CD4-positive, alpha-beta T cell treated with Interleukin-2 at 100 ng/mL for 4 hours (primary cell): ENCODE data around the gene PM20D1.

Source experiments
- DNase-seq: peaks from one replicate; pipeline ENCODE4 v3.0.0-alpha.2; 2020; ENCODE audit warnings: low spot score

The PM20D1 gene

DNA sequence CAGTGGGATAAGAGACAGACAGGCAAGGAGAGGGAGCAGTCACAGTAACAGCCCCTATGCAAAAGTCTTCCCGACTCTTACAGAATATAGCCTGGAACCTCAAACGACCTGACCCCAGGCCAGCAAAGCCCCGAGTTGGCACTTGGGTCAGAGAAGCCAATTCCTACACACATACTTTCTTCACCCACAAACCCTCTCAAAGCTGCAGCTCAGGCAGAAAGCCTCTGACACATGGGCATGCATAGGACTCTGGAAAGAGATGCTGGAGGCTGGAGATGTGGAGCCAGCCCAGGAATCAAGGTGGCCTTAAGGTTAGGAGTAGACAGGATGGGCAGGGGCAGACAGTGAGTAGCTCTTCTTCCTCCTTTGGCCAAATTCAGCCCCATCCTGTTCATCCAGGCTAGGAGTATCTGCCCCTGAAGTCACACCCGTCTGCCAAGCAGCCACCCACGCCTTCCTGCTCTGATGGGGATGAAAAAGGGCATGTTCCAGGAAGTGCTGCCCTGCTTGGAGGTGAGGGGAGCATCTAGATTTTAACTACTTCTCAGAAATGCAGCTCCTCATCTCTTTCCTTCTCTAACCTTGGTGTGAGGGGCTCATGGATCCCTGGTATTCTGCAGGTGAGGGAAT is 44.7 kb downstream of the PM20D1 start:
- DNase-seq, result peak; percentile 25

DNA sequence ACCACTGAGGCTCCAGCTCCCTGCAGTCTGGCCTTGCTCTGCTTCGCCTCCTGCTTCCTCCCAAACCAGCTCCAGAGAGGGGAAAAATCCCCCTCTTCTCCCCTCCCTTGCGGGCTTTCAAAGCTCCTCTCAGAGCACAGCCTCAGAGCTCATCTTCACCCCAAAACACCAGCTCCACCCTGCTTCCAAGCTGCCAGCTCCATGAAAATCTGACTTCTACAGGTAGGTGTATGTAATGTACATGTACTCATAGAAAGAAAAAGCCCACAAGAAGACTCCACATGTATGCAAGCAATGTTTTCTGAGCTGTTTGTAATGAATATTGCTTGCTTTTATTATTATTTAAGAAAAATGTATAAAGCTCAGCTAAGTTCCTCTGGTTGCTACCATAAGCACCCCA is 45.3 kb downstream of the PM20D1 start:
- no peak for DNase-seq

DNA sequence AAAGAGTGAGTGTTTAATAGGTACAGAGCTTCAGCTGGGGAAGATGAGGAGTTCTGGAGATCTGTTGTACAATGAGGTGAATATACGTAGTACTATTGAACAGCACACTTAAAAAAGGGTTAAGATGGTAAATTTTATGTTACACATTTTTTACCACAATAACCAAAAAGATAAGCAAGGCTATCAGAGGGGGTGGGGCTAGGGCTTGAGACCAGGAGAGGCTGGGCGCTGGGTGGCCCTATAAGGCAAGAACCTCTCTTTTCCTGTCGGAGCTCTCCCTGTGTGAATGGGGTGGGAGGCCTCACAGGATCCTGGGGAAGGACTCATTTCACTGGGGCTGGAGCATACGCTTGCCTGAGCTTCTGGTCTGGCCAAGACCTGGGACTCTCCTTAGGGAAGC is 45.9 kb downstream of the PM20D1 start:
- DNase-seq, result no peak

DNA sequence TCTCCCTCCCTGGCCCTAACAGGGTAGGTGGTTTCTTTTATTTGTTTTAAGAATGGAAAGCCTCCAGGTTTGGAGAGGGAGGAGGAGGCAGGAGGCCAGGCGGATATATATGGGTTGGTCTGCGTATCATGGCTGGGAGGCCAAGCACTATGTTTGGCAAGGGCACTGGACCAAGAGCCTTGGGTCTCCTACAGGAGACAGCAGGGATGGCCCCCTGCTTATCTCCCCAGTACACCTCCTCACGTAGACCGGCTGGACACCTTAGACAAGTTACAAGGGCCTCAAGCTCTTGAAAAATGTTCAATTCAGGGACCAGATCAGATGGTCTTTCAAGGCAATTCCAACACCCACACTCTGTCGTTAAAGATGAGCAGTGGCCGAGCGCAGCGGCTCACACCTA is 47.9 kb downstream of the PM20D1 start:
- DNase-seq, result no peak

DNA sequence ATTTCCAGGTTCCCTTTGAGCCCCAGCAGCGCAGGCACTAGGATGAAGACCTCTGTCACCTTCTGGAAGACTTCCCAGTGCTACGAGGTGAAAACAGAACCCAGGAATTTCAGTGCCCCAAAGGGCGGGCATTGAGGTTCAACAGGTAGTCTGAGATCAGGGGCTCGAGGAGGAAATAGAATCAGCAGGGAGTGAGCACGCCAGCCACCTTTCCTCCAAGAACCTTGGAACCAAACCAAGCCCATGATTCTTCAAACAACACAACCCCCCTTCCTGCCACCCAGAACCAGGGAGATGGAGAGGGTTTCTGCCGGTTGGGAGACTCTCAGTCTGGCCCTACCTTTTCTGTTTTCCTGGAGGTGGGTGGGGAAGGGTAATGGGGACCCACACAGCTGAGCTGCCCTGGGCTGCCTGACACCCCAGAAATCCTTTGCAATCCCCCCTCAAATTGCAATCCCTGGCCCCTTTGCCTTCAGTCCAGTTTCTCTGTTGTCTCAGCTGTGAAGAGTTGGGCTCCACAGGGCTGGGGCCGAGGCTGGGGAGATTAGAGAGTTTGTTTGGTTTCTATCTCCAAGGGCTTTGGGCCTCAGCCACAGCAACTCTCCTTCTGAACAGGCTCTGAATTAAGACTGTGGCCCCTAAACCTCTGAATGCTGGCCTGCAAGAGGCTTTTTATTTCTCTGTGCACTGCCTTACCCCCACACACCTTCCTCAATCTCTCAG is 48.8 kb downstream of the PM20D1 start:
- no peak for DNase-seq

DNA sequence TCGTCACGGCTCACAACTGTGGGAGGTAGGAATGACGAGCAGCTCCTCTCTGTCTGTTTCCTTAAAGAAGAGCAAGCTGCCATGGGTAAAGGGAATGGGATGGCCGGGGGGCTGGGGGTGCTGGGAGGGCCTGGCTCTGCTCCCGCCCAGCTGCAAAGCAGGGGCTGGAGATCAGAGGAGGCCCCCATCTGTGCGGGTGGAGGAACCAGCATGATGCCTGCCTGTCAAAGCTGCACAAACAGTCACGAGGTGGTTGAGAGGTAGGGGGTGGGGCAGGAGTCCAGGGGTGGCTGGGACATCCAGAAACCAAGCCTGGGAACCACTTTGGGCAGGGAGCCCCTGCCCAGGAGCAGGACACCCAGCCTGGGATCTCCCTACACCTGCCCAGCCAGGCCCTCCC is 49.5 kb downstream of the PM20D1 start:
- DNase-seq, result no peak

DNA sequence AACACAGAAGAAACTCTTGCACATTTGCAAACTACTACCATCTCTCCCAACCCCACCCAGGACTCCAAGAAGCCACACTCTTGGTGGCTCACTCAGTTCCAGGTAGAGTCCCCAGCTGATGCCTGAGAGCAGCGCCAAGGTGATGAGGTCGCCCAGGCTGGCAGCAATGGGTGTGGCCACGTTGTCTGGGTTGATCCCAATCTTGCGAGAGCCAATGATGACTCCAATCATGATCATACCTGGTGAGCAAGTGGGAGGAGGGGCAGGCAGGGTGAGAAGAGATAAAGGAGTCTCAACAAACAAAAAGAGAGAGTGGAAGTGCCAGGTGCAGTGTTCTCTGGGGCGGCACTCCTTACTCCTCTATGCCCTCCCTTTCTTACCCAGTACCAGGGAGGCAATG is 51.4 kb downstream of the PM20D1 start:
- DNase-seq, result no peak

DNA sequence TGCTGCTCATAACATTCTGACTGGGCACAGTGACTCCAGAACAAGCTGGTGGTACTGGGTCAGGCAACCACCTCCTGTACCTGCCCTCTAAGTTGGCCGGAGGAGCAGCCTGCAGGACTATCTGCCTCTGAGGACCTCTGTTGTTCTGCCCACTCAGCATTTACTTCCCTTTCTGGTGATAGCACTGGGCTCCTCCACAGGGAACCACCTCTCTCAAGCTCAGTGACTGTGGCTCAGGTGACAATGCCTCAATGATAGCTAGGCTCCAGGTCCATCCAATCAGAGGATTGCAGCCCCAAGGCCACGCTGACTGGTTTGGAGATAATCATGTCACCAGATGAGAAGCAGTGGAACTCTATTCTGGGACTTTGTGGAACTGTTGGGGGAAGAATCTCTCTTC is 52.8 kb downstream of the PM20D1 start:
- DNase-seq, result no peak

DNA sequence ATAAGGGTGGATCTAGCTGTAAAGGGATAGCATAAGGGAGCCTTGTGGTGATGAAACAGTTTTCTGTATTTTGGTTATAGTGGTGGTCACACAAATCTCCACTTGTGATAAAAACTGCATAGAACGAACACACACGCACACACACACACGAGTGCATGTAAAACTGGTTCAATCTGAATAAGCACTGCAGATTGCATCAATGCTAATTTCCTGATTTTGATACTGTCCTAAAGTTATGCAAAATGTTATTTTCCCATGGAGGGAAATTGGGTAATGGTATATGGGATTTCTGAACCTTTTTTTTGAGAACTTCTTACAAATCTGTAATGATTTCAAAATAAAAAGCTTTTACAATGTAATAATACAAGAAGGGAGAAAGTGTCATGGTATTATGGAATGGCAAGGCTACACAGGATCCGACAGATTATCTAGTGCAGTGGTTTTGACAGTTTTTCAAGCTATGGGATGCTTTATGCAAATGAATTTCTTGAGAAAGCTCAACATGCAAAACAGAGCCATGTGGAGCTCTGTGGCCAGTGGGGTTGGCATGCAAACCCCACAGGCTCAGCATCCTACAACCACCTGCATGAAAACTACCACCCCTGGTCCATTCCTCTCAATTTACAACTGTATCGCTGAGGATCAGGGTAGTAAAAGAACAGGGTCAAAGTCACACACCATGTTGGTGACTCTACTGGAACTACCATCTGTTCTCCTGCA is 55.8 kb downstream of the PM20D1 start:
- no peak for DNase-seq

DNA sequence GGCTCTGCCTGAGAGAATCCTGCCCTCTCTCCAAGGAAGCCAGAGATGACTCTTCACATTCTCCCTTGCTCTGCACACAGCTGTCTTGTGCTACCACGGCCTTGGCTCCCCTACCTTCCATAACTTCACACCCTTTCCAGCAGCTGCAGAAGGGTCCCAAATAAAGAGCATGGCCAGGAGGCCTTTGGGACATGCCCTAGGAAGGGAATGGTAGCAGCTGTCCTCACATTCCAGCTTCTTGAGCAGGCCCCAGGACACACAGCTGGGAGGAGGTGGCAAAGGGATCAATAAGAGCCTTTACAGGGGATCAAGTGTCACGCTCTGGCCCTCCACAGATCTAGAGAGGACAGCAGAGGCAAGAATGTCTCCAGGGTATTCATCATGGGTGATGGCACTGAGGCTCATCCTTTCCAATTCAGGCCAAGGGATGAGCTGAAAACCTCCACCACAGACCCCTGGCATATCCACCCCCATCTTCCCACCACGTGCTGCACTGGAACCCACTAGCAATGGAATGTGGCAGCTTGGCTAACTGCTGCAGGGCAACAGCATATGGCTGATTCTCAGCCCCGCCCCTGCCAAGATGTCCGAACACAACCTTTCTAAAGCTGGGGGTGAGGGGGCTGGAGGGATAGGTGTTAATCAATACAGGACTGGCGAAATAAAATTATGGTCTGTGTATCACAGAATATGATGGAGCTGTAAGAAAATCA is 56.8 kb downstream of the PM20D1 start:
- no peak for DNase-seq

DNA sequence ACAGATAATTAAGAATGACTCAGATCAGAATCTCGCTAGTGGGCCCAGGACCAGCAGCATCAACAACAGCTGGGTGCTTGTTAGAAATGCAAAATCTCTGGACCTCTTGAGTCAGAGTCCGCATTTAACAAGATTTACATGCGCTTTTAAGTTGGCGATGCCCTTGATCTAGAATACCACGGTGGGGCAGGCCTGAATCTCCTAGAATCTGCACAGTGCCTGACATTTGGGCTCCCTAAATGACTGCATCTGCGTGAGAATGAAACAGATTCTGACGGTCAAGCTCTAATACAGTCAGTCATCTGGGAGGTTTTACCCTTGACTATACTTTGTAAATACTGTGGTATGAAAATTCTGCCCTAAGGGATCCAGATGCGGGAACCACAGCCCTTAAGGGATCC is 57.5 kb downstream of the PM20D1 start:
- DNase-seq, result no peak

DNA sequence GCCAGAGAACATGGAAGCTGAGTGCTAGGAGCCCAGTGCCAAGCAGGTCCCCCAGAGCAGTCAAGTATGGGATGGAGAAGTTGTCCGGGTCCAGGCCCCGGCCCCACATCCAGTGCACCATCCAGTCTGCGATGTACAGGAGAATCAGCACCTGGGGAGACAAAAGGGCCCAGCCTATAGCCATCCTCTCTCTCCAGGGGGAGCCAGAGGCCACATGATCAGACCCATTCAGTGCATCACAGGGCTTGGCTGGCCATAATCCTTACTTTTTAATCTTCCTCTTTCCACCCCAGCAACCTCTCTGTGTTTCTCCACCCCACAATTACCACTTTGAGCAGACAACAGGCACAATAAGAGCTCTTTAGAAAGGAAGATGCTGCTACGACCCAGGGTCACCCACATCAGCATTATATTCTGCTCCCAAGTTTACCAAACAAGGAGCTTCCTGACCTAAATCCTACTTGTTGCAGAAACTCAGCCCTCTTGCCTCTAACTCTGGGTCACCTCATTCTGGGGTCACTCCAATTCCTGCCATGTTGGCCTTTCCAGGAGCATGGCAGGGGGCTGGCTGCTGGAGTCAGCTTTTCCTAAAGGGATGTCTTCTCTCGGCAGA is 58.3 kb downstream of the PM20D1 start:
- peak; percentile 66 for DNase-seq

DNA sequence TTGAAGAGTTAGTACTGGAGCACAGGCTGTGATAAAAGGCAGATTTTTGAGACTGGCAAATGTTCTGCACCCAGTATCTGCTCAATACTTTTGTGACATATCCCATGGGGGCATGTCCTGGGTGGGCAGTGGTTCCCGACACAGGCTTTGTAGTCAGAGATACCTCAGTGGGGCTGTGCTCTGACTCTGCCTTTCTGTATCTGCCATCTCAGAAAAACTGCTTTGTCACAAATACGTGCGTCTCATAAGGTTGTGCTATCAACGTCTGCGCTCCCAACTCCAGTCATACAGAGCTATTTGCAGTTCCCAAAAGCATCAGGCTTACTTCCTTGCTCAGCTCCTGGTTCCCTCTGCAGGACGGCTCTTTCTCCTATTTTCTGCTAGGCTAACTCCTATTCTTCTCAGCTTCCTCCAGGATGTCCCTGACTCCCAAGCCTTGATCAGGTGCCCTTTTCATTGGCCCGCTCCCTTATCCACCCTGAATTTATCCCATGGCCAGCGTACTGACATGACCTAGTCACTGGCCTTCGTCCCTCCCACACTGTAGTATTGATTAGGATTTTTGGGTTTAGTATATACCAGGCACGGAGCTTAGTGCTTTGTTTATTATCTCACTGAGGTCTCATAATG is 62.5 kb downstream of the PM20D1 start:
- DNase-seq, result no peak

DNA sequence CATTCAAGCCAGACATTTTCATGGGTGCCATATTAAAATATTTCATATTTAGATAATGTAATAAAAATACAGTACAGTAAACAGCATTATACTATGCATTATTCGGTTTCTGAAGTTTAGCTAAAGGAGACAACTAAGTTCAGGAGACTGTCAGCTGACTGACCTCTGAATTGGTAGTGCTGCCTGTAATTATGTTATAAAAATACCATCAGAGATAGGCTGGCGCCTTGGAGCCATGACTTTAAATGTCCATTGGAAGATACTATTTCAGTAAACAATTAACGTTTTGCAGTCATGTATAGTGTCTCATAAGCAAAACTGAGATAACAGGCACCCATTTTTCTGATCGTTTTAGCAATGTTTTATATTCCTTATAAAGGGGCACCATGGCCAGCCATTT is 63.3 kb downstream of the PM20D1 start:
- DNase-seq, result no peak

DNA sequence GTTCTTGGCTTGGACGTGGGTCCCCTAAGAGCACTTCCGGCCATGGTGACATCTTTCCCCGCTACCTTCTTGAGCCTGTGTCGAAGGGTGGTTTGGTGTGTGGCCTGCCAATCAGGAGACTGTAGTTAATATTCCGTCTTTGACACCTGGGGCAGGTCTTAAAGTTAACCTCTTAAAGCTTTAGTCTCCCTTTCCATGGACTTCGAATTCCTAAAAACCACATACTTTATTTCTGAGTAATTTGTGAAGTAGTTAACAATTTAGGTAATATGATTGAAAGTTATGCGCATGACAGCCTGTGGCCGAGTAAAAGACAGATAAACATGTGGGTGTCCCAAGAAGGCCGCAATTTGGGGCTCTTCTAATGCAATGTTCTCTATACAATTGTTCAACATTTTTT is 64.5 kb downstream of the PM20D1 start:
- DNase-seq, result no peak

DNA sequence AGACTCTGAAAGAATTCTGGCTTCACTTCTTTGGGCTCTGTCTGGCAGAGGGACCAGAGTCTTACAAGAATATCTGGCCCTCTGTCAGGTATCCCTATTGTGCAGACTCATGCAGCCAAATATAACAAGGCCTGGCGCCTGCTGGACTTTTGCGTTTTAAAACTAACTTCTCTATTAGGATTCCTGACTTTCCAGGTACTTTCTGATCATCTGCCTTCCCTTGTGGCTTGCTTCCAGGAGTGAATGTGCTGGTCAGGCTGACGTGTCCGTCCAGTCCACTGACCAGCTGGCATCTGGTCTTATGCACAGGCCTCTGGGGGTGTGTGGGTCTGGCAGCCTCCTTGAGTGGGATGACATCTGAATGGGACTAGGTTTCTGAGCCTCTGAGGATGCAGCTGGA is 66.0 kb downstream of the PM20D1 start:
- no peak for DNase-seq

DNA sequence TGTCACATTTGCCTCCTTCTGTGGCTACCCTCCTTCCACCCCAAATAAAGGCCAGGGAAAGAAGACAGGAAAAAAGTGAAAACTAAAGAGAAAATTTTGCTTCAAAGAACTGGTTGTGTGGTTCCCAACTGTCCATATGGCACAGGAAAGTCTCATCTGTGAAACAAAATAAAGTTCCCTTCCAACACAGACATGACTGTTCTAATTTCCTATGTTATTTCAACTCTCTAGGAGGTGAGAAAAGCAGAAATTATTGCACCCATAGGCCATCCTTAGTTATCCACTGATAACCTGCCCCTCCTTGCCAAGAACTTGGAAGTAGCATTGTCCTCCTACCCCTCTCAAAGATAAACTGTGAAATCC is 66.5 kb downstream of the PM20D1 start:
- no peak for DNase-seq

DNA sequence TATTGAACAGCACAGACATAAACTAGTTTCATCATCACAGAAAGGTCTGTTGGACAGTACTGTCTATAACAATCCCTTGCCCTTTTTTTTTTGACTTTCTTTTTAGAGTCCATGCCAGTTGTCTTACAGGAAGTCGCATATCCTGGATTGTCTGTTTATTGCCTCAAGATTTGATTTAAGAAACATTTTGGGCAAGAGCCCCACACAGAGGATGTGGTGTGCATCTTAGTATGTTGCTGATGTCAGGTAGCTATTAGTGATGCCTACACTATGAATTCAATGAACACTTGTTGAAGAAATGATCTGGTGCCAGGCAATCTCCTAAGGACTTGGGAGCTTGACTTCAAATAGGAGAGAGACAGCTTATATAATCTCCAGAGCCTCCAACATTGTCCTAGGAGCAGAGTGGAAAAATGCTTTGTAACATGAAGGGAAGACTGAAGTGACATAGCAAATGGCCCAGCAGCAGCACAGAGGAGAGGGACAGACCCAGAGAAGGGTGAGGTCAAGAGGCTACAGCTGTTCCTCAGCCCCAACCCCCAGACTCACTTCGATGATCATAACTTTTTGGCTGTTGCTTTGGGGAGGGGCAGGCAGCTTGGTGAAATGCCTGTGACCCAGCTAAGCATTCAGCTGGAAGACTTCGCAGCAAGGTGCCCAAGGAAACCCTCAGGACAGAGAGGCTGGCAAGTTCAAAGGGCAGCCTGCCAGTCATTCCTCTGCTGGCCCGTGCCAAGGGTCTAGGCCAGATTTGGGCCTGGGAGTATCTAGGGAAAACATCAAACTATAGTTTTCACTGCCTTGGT is 67.1 kb downstream of the PM20D1 start:
- DNase-seq, result no peak

DNA sequence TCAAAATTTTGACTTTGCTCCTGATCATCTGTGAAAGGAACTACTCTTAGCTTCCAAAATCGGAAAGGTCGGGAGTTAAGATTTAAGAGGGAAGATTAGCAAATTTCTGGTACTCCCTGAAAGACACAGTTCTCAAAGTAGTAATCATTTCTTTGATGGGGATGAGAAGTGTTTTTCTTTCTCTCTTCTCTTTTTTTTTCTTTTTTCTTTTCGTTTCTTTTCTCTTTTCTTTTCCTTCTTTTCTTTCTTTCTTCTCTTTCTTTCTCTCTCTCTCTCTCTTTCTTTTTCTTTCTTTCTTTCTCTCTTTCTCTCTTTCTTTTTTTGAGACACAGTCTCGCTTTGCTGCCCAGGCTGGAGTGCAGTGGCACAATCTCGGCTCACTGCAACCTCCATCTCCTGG is 69.6 kb downstream of the PM20D1 start:
- no peak for DNase-seq
